ENCODE results near the gene SCUBE1. TPM values are rescaled to one million over a fixed set of nuclear protein-coding genes. Genes with fewer than 3 reads are reported as not detected.
A peak's percentile ranks its signal among the peaks of the same experiment; 100 is the strongest.

SCUBE1 gene
- total and polyA plus RNA-seq, 10 of the 15 experiments (the other 5 are each of a cell fraction or from before 2014, with no cell fraction given) = not detected

DNA sequence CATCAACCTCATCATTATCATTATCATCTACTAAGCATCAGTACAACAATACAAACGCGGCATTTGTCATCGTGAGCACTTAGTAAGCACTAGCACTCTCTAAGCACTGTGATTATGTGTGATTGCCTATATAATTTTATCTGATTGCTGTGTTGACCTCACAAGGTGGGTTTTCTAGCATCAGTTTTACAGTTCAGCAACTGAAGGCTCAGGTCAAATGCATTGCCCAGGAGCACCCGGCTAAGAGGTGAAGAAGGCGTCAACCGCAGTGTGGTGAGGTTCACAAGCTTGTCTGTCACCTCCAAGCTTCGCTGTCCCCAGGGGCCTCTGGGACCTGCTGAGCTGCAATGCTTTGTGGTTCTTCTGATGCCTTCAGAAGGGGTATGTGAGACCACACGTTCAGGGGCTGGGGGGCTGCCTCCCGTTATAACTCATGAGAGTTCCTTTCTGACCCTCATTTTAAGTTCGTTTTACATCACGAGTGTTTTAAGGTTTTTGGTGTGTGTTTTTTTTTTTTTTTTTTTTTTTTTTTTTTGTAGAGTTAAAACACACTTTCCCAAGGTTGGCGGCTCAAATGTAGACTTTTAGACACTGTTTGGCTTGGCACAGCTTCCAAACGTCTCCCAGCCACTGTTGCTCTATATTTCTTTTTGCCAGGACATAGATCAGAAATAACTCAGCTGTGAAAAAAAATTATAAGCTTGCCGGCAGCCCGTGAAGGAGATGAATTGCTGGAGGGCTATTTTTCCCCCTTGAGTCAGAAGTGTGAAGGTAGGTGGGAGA, 33.8 kb upstream of the SCUBE1 start (continued):
- TF ChIP-seq, protein P1, sequence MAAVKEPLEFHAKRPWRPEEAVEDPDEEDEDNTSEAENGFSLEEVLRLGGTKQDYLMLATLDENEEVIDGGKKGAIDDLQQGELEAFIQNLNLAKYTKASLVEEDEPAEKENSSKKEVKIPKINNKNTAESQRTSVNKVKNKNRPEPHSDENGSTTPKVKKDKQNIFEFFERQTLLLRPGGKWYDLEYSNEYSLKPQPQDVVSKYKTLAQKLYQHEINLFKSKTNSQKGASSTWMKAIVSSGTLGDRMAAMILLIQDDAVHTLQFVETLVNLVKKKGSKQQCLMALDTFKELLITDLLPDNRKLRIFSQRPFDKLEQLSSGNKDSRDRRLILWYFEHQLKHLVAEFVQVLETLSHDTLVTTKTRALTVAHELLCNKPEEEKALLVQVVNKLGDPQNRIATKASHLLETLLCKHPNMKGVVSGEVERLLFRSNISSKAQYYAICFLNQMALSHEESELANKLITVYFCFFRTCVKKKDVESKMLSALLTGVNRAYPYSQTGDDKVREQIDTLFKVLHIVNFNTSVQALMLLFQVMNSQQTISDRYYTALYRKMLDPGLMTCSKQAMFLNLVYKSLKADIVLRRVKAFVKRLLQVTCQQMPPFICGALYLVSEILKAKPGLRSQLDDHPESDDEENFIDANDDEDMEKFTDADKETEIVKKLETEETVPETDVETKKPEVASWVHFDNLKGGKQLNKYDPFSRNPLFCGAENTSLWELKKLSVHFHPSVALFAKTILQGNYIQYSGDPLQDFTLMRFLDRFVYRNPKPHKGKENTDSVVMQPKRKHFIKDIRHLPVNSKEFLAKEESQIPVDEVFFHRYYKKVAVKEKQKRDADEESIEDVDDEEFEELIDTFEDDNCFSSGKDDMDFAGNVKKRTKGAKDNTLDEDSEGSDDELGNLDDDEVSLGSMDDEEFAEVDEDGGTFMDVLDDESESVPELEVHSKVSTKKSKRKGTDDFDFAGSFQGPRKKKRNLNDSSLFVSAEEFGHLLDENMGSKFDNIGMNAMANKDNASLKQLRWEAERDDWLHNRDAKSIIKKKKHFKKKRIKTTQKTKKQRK (IDR thresholded peaks at IDR 0.05; ENCODE audit: low read depth, low read length) = no peak
- peak; percentile 50; the same call in 1 of the 2 replicates for TF ChIP-seq GATAD2B (conservative IDR thresholded peaks at IDR 0.05; ENCODE audit: low read depth)
- peak; percentile 77 to 80 for TF ChIP-seq BHLHE40 (IDR thresholded peaks at IDR 0.05; ENCODE audit: borderline replicate concordance in 1 of 2, low read depth in 2 of 2, low read length in 1 of 2)
- no peak for TF ChIP-seq RCOR1 (conservative IDR thresholded peaks at IDR 0.05; ENCODE audit: low read depth, low read length)
- TF ChIP-seq, protein P2, sequence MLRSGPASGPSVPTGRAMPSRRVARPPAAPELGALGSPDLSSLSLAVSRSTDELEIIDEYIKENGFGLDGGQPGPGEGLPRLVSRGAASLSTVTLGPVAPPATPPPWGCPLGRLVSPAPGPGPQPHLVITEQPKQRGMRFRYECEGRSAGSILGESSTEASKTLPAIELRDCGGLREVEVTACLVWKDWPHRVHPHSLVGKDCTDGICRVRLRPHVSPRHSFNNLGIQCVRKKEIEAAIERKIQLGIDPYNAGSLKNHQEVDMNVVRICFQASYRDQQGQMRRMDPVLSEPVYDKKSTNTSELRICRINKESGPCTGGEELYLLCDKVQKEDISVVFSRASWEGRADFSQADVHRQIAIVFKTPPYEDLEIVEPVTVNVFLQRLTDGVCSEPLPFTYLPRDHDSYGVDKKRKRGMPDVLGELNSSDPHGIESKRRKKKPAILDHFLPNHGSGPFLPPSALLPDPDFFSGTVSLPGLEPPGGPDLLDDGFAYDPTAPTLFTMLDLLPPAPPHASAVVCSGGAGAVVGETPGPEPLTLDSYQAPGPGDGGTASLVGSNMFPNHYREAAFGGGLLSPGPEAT (IDR thresholded peaks at IDR 0.05; ENCODE audit: low read depth) = 0 out of 2 replicates have a peak, but pooled peaks have one; percentile 32
- no peak for TF ChIP-seq RELA (IDR thresholded peaks at IDR 0.05; ENCODE audit: borderline replicate concordance, partially characterized antibody)
- no peak for TF ChIP-seq KDM1A (IDR thresholded peaks at IDR 0.05; ENCODE audit: borderline replicate concordance)
- no peak for TF ChIP-seq EED (IDR thresholded peaks at IDR 0.05; ENCODE audit: low read depth)
- 0 out of 2 replicates have a peak, but pooled peaks have one; percentile 18 for TF ChIP-seq NFIC (IDR thresholded peaks at IDR 0.05; ENCODE audit: low read depth, low read length)
- 0 out of 2 replicates have a peak, but pooled peaks have one; percentile 23 for TF ChIP-seq NR2C1 (IDR thresholded peaks at IDR 0.05)
- peak; percentile 83 for TF ChIP-seq ZNF384 (IDR thresholded peaks at IDR 0.05; ENCODE audit: borderline replicate concordance, low read depth, low read length)
- TF ChIP-seq RAD21 (IDR thresholded peaks at IDR 0.05; ENCODE audit: insufficient read depth, low read depth, low read length) = no peak
- TF ChIP-seq CHD4 (IDR thresholded peaks at IDR 0.05) = no peak
- no peak for TF ChIP-seq LARP7 (IDR thresholded peaks at IDR 0.05)
- TF ChIP-seq PAX5 (IDR thresholded peaks at IDR 0.05; ENCODE audit: borderline replicate concordance, low read depth, low read length) = peak; percentile 85
- no peak for TF ChIP-seq ETV6 (conservative IDR thresholded peaks at IDR 0.05 in 1 of 2, IDR thresholded peaks at IDR 0.05 in 1 of 2; ENCODE audit: borderline replicate concordance in 1 of 2, low read depth in 1 of 2)
- TF ChIP-seq NFYB (IDR thresholded peaks at IDR 0.05; ENCODE audit: insufficient read depth, low read depth, low read length) = no peak
- TF ChIP-seq, protein P3, sequence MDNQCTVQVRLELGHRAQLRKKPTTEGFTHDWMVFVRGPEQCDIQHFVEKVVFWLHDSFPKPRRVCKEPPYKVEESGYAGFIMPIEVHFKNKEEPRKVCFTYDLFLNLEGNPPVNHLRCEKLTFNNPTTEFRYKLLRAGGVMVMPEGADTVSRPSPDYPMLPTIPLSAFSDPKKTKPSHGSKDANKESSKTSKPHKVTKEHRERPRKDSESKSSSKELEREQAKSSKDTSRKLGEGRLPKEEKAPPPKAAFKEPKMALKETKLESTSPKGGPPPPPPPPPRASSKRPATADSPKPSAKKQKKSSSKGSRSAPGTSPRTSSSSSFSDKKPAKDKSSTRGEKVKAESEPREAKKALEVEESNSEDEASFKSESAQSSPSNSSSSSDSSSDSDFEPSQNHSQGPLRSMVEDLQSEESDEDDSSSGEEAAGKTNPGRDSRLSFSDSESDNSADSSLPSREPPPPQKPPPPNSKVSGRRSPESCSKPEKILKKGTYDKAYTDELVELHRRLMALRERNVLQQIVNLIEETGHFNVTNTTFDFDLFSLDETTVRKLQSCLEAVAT (IDR thresholded peaks at IDR 0.05) = peak; percentile 74
- TF ChIP-seq NFYA (IDR thresholded peaks at IDR 0.05; ENCODE audit: borderline replicate concordance, low read depth, low read length) = no peak
- peak; percentile 35; the same call in 1 of the 3 replicates for TF ChIP-seq POU2F2 (IDR thresholded peaks at IDR 0.05; ENCODE audit: borderline replicate concordance, low read depth, low read length)
- TF ChIP-seq ELK1 (IDR thresholded peaks at IDR 0.05; ENCODE audit: low read depth, low read length) = no peak
- no peak for TF ChIP-seq CBFB (IDR thresholded peaks at IDR 0.05; ENCODE audit: low read depth)

Data from GM12878 (cell line).